GM11168 (cell line): ENCODE data around the gene LCN10.
"Not testable (repeated sequence)": the region's sequence is repeated elsewhere in the genome, so short reads cannot be mapped to it uniquely, and the experiment has no call there.

ENCODE experiments used
- in situ Hi-C: fragments of 300-500 bp; cut with MboI; formaldehyde crosslinking; loops from one replicate; pipeline ENCODE4 v1.12.0; 2022; ENCODE audit warnings: low sequenced_read_pairs; ENCODE audit not compliant: unreplicated experiment

Gene LCN10

DNA sequence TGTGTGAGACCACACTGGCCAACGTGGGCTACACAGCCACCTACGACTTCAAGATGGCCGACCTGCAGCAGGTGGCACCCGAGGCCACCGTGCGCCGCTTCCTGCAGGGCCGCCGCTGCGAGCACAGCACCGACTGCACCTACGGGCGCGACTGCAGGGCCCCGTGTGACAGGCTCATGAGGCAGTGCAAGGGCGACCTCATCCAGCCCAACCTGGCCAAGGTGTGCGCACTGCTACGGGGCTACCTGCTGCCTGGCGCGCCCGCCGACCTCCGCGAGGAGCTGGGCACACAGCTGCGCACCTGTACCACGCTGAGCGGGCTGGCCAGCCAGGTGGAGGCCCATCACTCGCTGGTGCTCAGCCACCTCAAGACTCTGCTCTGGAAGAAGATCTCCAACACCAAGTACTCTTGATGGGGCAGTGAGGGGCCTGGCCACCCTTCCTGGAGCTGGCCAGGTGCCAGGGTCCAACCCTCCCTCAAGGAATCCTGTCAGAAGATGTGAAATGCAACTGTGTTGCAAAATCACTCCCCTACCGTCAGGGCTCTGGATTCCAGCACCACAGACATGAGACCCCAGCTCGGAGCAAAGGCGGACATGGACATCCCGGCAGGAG is 19.3 kb downstream of the LCN10 start:
- in situ Hi-C loops: no loop called here

DNA sequence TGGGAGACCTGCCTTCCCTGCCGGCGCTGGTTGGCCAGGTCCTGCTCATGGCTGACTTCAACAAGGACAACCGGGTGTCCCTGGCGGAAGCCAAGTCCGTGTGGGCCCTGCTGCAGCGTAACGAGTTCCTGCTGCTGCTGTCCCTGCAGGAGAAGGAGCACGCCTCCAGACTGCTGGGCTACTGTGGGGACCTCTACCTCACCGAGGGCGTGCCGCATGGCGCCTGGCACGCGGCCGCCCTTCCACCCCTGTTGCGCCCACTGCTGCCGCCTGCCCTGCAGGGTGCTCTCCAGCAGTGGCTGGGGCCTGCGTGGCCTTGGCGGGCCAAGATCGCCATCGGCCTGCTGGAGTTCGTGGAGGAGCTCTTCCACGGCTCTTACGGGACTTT is 19.8 kb downstream of the LCN10 start:
- in situ Hi-C loops: no loop called here

DNA sequence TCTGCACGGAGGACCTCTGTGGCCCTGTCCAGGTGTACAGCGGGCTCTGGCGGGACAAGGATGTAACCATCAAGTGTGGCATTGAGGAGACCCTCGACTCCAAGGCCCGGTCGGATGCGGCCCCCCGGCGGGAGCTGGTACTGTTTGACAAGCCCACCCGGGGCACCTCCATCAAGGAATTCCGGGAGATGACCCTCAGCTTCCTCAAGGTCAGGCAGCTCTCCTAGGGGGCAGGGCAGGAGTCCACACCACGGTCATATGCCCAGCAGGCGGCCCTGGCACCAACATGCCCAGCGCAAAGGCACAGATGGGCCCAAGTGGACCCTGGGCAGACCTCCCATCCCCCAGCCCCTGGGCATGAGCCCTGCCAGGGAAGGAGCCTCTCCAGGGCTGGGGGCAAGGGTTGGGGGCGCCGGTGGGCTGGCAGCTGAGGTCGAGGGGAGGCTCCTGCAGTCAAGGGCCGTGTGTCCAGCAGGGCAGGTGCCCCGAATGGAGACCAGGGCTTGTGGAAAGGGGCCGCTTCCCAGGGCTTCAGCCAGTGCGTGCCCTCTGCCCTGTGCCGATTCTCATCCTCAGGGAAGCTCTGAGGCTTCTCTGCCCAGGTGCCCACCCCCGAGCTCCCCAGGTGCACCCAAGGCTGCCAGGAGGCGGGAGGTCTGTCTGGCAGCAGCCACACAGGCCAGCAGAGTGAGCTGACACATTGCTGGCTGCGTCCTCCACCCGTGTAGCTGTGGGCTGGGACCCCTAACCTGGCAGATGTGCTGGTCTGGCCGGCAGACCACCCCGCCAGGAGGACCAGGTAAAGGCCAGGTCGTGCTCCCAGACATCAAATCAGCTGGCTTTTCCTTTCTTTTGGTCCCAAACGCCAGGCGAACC is 20.4 kb downstream of the LCN10 start:
- in situ Hi-C loops: no loop called here

DNA sequence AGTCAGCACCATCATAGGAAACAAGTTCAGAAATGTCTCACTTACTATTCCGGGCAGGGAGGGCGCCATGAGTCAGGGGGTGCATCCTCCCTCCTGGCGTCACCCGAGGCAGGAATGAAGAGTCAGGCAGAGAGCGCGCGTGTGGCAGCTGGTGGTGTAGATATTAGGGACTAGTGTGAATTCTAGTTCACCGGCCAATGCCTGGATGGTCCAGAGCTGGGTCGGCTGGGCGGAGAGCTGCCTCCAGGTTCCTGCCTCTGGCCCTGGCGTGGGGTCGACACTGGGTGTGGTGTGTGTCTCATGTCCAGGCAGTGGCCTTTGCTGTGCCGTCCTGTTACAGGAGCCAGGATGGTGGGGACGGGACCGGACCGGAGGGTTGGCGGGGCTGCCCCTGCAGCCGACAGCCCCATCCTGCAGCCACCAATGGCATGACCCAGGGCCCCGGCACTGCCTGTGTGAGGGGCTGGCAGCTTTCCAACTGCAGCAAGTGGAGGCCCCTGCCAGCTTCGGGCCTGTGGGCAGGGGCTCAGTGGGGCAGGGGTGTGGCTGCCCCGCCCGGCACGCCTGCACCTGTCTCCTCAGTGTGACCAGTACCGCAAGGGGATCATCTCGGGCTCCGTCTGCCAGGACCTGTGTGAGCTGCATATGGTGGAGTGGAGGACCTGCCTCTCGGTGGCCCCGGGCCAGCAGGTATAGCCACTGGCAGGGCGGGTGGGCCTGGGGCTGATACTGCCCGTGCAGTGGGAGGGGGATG is 21.2 kb downstream of the LCN10 start:
- in situ Hi-C loops: no loop called here

- in situ Hi-C loops: no loop called here
Observed at GRCh38 chr9:136720898-136721338, 21.8 kb downstream of the LCN10 start.

DNA sequence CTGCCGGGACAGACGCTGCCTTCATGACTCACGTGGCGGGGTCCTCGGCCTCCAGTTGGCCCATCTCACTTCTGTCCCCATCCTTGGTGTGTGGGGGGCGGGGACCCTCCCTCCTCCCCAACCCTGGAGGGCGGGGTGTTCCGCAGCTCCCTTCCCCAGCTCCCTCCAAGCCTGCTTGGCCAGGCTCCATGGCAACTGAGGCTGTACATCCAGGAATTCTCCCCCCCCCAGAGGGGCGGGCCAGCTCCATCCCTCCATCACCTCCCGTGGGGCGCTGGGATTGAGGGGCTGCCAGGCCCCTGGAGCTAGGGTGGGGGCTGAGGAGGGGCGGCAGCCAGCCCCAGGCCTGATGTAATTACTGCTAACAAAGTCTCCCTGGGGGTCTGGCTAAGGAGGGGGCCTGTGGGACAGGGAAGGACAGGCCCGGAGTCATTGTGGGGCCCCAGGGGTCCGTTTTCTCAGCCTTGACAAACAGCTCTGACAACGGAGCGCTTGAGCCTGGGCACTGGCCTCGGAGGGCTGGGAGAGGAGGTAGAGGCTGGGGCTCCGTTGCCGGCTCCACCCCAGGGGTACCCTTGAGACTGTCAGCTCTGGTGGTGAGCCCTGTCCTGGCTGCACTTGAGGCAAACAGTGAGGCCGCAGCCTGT is 22.4 kb downstream of the LCN10 start:
- in situ Hi-C loops: no loop called here

DNA sequence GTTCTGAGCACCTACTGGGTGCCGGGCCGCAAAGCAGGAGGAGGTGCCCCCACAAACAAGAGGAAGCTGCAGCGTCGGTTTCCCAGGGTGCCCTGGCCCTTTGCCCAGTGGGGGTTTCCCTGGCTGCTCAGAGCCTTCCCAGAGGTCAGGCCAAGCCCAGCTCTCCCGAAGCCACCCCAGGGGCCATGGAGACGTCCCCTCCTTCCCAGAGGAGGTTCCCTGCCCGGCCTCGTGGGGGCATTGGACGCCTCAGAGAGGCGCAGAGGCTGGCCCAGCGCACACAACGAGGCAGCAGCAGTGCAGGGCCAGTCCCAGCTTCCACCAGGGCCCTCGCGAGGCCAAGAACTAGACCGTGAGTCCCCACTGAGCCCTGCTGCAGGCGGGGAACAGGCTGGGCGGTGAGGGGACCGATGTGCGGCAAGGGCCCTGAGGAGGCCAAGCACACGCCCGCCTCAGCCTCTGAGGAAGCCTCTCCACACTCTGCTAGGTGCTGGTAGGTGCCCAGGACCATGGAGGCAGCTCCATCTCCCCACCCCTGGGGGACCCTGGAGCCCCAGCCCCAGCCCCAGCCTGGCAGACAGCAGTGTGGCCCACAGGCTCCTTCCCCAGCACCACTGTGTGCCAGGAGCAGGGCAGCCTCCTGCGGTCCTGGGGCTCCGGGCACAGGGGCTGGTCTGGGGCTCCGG is 23.4 kb downstream of the LCN10 start:
- in situ Hi-C loops: no loop called here

DNA sequence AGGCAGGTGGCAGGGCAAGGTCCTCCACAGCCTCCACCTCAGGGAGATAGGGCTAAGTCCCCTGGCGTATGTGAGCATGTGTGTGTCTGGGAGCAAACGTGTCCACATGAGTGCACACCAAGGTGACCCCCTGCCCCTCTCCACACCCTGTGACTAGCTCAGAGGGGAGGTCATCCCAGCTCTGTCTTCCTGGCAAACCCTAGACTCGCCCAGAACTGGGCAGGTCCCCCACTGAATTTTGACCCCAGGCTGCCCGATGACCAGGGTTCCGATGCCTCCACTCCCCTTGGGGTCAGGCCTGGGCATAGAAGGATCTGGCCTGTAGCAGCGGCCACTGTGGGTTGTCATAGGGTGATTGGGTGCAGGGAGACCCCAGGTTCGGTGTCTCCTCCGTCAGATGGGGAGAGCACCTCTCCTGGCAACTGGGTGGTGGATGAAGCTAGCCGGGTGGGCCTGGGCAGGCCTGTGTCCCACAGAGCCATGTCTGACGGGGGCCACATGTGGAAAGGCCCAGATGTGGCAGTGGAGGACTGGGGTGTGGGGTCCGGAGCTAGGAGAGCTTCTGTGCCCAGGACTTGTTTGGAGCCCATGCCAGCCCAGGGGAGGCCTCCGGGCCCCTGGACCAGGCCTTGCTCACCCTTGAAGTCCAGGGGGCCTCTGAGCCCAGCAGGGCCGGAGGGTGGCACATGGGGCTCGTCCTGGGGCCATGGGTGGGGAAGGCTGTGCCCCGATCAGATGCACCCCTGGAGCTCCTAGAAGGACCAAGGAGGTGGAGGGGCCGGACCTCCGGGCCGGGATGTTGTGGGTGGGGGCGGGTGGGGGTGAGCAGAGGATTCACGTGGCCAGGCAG is 24.2 kb downstream of the LCN10 start:
- in situ Hi-C loops: no loop called here

DNA sequence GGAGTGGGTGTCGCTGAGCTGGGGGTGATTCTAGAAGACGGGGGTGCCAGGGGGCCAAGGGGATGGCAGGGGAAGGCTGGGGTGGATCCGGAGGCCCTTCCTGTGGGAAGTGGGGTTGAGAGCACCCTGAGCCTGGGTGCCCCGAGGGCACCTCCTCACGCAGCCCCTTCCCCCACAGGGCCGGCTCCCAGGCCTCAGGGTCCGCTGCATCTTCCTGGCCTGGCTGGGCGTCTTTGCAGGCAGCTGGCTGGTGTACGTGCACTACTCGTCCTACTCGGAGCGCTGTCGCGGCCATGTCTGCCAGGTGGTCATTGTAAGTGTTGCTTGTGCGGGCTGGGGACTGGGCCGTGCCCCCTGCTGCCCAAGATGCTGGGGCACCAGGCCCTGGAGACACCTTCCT is 25.3 kb downstream of the LCN10 start:
- in situ Hi-C loops: no loop called here

GRCh38 chr9:136714893-136715274 is 27.9 kb downstream of the LCN10 start:
- in situ Hi-C loops: no loop called here

- in situ Hi-C loops: no loop called here
Observed at GRCh38 chr9:136714096-136714892, 28.4 kb downstream of the LCN10 start.

GRCh38 chr9:136713550-136713949 is 29.2 kb downstream of the LCN10 start:
- in situ Hi-C loops: no loop called here

DNA sequence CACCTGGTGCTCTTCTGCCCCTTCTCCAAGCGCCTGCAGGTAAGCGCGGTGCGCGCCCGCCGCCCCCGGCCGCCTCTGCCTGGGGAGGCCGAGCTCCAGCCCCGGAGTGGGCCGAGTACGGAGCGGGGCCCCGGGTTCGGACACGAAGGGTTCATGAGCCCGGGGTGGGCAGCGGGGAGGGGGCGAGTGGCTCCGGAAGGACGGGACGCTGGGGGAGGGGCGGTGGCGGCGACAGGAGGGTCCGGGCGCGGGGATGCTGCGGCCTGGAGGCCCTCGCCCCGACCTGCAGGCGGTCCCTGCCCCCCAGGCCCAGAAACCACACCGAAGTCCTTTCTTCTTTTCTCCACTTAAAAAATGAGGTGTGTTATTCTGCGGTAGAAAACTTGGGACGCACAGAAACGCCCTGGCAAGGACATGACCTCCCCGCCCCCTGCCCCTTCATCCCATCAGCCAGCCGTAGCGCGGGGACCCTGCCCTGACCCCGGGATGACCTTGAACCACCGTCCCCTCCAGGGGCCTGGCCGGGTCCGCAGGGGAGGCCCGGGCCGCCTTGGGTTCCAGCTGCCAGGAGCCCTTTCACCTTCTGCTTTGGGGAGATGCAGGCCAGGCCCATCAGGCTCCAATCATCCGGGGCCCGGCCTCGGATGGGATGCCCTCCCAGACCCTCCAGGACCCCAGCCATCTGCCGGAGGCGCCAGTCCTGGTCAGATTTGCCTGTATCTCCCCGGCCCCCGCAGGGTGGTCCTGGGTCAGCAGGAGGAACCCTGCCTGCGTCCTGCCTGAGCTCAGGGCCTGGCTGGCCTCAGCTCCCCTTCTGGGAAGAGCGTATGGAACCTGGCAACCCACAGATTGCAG is 29.8 kb downstream of the LCN10 start:
- in situ Hi-C loops: no loop called here

DNA sequence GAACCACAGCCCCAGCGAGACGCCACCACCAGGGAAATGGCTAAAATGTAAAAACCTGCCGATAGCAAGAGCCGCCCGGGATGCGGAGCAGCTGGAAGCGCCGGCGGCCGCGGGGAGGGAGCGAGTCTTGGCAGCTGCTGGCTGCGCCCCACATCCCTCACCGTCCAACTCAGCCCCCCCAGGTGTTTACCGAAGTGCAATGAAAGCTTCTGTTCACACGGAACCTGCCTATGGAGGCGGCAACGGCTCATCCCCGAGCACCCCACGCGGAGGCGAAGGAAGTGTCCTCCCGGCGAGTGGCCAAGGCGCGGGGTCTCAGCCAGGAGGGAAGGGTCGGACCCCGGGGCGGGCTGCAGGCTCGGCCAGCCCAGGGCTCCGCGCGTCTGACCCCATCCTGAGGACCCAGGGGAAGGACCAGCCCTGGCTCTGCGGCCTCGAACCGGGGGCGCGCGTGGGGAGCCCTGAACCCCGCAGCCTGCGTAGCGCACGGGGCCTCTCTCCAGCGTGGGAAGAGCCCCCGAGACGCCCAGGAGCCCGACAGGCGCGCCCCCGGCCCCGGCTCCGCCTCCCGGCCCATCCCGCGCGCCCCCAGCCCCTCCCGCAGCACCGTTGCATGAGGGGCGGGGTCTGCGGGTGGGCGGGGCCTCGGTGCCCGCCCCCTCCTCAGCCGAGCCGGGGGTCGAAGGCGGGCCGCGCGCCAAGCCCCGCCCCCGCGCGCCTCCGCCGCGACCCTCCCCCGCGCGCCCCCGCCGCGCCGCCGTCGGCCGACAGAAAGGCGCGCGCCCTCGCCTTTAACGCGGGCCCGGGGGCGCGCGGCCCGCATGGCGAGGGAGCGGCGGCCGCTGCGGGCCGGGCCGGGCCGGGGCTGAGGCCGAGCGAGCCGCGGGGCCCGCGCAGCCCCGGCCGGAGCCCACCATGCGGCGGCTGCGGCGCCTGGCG is 30.7 kb downstream of the LCN10 start, which contains the start of gene DIPK1B:
TSS of gene DIPK1B (plus strand) at position 822 of the 939 bp plus-strand sequence. CDS start at position 916, 94 bp downstream.
- in situ Hi-C loops: no loop called here

GRCh38 chr9:136711219-136711648 is 31.5 kb downstream of the LCN10 start:
- in situ Hi-C loops: not testable (repeated sequence)

- in situ Hi-C loops: no loop called here
Observed at GRCh38 chr9:136710543-136710942, 32.2 kb downstream of the LCN10 start.
